Endothelial cell of umbilical vein (primary cell): ENCODE results near the gene TUT1. TPM values are rescaled to one million over a fixed set of nuclear protein-coding genes. Genes with fewer than 3 reads are reported as not detected.

ENCODE experiments used
- BruUV-seq: library from RNA; stranded (reverse); fragments of 400-500 nt; replicated peaks from 2 replicates; lab custom pipeline; 2021; lab: Mats Ljungman, UMichigan
- CTCF ChIA-PET: fragments of 300-600, 350-600 bp; sonication (Branson Sonifier 250); formaldehyde crosslinking; loops from one replicate; lab custom pipeline; 2021; ENCODE audit warnings: antibody characterized with exemption, inconsistent platforms; lab: Charles Lee
- POLR2A ChIA-PET: fragments of 300-600, 350-600 bp; sonication (Branson Sonifier 250); formaldehyde crosslinking; loops from one replicate; lab custom pipeline; 2021; ENCODE audit warnings: antibody characterized with exemption, inconsistent platforms; lab: Charles Lee
- DNase-seq: peaks from one replicate; pipeline ENCODE4 v3.0.0-alpha.2; 2011; ENCODE audit warnings: low read depth, low spot score
- FAIRE-seq: peaks from 2 replicates; lab custom pipeline; 2011; peaks lifted over from hg19 to GRCh38; lab: Jason Lieb, UNC
- H2AFZ ChIP-seq: 2 replicates; pipeline ENCODE4 v1.6.0; 2012; ENCODE audit warnings: low read depth, low read length, control low read depth, inconsistent platforms
- H3K27ac ChIP-seq: 2 replicates; pipeline ENCODE4 v1.5.1; 2011; ENCODE audit warnings: low read depth, mild to moderate bottlenecking, control low read depth, low read length, moderate library complexity; ENCODE audit not compliant: insufficient read depth
- H3K27me3 ChIP-seq, 2 experiments: 2 replicates each; pipeline versions ENCODE4 v1.6.0 to v1.6.1; 2011; ENCODE audit warnings: low read length in 2 of 2, mixed read lengths in 1 of 2; ENCODE audit not compliant: control insufficient read depth in 2 of 2, insufficient read depth in 2 of 2
- H3K36me3 ChIP-seq, 2 experiments: 2 replicates in 1 of 2; 3 replicates in 1 of 2; pipeline ENCODE4 v1.5.1; 2011; ENCODE audit warnings: low read length in 2 of 2, mild to moderate bottlenecking in 1 of 2, moderate library complexity in 1 of 2; ENCODE audit not compliant: control insufficient read depth in 2 of 2, insufficient read depth in 2 of 2; ENCODE audit errors: extremely low read depth in 1 of 2
- H3K4me1 ChIP-seq: 3 replicates; pipeline ENCODE4 v1.5.1; 2011; ENCODE audit warnings: mild to moderate bottlenecking, low read length; ENCODE audit not compliant: control insufficient read depth, insufficient read depth; ENCODE audit errors: extremely low read depth
- H3K4me2 ChIP-seq: 2 replicates; pipeline ENCODE4 v1.6.1; 2011; ENCODE audit warnings: low read length, control low read depth, mixed read lengths; ENCODE audit not compliant: insufficient read depth
- H3K4me3 ChIP-seq, 3 experiments: fragments of 200-600 bp in 1 of 3; sonication (generic), shearing (Covaris generic) in 1 of 3; replicated peaks in 1 of 3; 2 replicates each; pipeline ENCODE4 v1.5.1; 2011 to 2016; ENCODE audit warnings: control low read depth in 3 of 3, low read length in 3 of 3, mild to moderate bottlenecking in 2 of 3, inconsistent platforms in 1 of 3, low read depth in 1 of 3, moderate library complexity in 1 of 3; ENCODE audit not compliant: insufficient read depth in 1 of 3
- H3K79me2 ChIP-seq: 2 replicates; pipeline ENCODE4 v1.6.0; 2012; ENCODE audit warnings: low read length, inconsistent platforms; ENCODE audit not compliant: control insufficient read depth, insufficient read depth
- H3K9ac ChIP-seq: replicated peaks from 2 replicates; pipeline ENCODE3; 2011; ENCODE audit warnings: low read length, control low read depth; ENCODE audit not compliant: insufficient read depth; ENCODE audit errors: extremely low read depth
- H3K9me1 ChIP-seq: replicated peaks from 3 replicates; pipeline ENCODE4 v1.6.0; 2011; ENCODE audit warnings: mild to moderate bottlenecking, low read length; ENCODE audit not compliant: control insufficient read depth, insufficient read depth; ENCODE audit errors: extremely low read depth
- H3K9me3 ChIP-seq: replicated peaks from 2 replicates; pipeline ENCODE4 v1.5.1; 2012; ENCODE audit warnings: low read length, inconsistent platforms; ENCODE audit not compliant: control insufficient read depth, insufficient read depth
- H4K20me1 ChIP-seq: replicated peaks from 2 replicates; pipeline ENCODE3; 2011; ENCODE audit warnings: mild to moderate bottlenecking, low read length; ENCODE audit not compliant: control insufficient read depth, insufficient read depth; ENCODE audit errors: extremely low read depth
- EZH2 ChIP-seq: IDR thresholded peaks from 2 replicates; pipeline ENCODE4 v1.6.1; 2012; ENCODE audit warnings: borderline replicate concordance, low read depth, mild to moderate bottlenecking, moderate library complexity, low read length, inconsistent platforms; ENCODE audit not compliant: severe bottlenecking
- FOS ChIP-seq: IDR thresholded peaks from 2 replicates; pipeline ENCODE4 v1.6.1; 2011; ENCODE audit warnings: mild to moderate bottlenecking, low read length, moderate library complexity, borderline replicate concordance; ENCODE audit not compliant: insufficient read depth
- GATA2 ChIP-seq: IDR thresholded peaks from 2 replicates; pipeline ENCODE4 v1.7.0; 2011; ENCODE audit warnings: low read depth, mild to moderate bottlenecking, moderate library complexity, mixed read lengths, low read length; ENCODE audit not compliant: insufficient read length, insufficient read depth
- JUN ChIP-seq: IDR thresholded peaks from 2 replicates; pipeline ENCODE4 v1.6.1; 2011; ENCODE audit warnings: borderline replicate concordance, low read depth; ENCODE audit not compliant: insufficient read length, insufficient read depth
- MYC ChIP-seq: IDR thresholded peaks from one replicate; pipeline ENCODE4 v1.6.1; 2011; ENCODE audit warnings: mild to moderate bottlenecking, low read depth, low read length
- POLR2A ChIP-seq: IDR thresholded peaks from 2 replicates; pipeline ENCODE4 v1.6.1; 2012; ENCODE audit warnings: low read depth, mild to moderate bottlenecking, control low read depth, low read length
- POLR2AphosphoS5 ChIP-seq: IDR thresholded peaks from 2 replicates; pipeline ENCODE4 v1.6.1; 2012; ENCODE audit warnings: low read depth, mild to moderate bottlenecking, control low read depth, low read length, moderate library complexity; ENCODE audit not compliant: insufficient read depth
- dilution Hi-C: fragments of 300-500 bp; cut with MboI; formaldehyde crosslinking; loops from one replicate; pipeline ENCODE4 v1.15.0; 2019; ENCODE audit warnings: low sequenced_read_pairs; ENCODE audit not compliant: extremely low pct_ligation_motif_present
- intact Hi-C: fragments of 100-400 bp; cut with micrococcal nuclease; formaldehyde crosslinking; loops from one replicate; pipeline ENCODE4 v1.10.0; 2022
- polyA plus RNA-seq, 4 experiments: library from polyadenylated mRNA; depleted of rRNA in 3 of 4; stranded (reverse) in 3 of 4; unstranded in 1 of 4; fragments of >200 nt; gene quantifications; 2 replicates each; pipeline versions ENCODE4 v1.2.1 to v1.2.3, GENCODE V29; 2011 to 2012; ENCODE audit warnings: missing spikeins in 1 of 4
- total RNA-seq: library from RNA; stranded (reverse); gene quantifications from 2 replicates; pipeline ENCODE4 v1.2.3, GENCODE V29; 2021
- TF ChIP-seq, protein P1 (sequence below), 2 donors: IDR thresholded peaks; 1 replicate in 1 of 2; 2 replicates in 1 of 2; pipeline ENCODE4 v1.5.1; 2011; ENCODE audit warnings: low read length in 2 of 2, mild to moderate bottlenecking in 2 of 2, moderate library complexity in 2 of 2, control low read depth in 1 of 2, inconsistent platforms in 1 of 2, low read depth in 1 of 2; ENCODE audit not compliant: insufficient read depth in 1 of 2; ENCODE audit errors: extremely low read depth in 1 of 2
- TF ChIP-seq, protein P2 (sequence below): IDR thresholded peaks from 2 replicates; pipeline ENCODE4 v1.6.1; 2011; ENCODE audit not compliant: insufficient read depth, insufficient read length

TUT1 gene
- total and polyA plus RNA-seq, 2 donors (not counting 3 experiments of a cell fraction or from before 2014, with no cell fraction given) = 12.7 to 16.9 TPM

DNA sequence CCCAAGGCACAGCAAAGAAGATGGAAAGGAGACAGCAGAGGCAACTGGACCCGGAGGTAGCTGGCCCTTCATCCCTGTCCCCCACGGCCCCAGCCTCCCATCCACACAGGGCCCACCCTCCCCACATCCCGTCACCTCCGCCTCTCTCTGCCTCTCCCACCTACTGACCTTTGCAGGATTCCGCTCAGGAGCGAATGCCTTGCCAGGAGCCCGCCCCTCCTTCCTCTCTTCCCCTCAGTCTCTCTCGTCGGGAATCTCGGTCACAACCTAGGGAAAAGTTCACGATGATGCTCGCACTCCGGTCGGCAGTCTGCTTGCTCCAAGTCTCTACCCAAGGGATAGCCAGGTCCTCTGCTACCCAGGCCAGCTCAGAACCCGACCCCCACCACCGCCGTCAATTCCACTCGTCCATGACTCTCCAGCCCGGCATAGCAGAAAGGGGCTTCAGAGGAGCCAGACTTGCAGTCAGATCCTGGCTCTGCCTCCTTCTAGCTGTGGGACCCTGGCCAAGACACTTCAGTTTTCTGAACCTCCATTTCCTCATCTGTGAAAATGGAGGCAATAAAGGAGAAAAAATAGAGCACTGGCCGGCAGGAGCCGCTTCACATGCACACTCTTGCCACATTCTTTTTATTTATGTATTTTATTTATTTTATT is 54.9 kb downstream of the TUT1 start:
- Histone ChIP-seq H3K4me3 (no peak overlapping the region), H3K9me3 (no peaks in the 10 kb centered on the region), H4K20me1 (peaks cover 7% of the 10 kb centered on the region), H3K79me2 (peaks cover 95% of the 10 kb centered on the region), H3K9ac (no peak overlapping the region), H2AFZ (no peak overlapping the region), H3K4me1 (peaks cover 27% of the 10 kb centered on the region), H3K4me2 (no peak overlapping the region), H3K27ac (no peak overlapping the region), H3K36me3 (peaks cover 20 to 41% of the 10 kb centered on the region in 2 experiments), H3K27me3 (no peaks in the 10 kb centered on the region), H3K9me1 (no peaks in the 10 kb centered on the region)
- TF ChIP-seq POLR2AphosphoS5 = no peak
- no peak for TF ChIP-seq GATA2
- TF ChIP-seq, protein P1, sequence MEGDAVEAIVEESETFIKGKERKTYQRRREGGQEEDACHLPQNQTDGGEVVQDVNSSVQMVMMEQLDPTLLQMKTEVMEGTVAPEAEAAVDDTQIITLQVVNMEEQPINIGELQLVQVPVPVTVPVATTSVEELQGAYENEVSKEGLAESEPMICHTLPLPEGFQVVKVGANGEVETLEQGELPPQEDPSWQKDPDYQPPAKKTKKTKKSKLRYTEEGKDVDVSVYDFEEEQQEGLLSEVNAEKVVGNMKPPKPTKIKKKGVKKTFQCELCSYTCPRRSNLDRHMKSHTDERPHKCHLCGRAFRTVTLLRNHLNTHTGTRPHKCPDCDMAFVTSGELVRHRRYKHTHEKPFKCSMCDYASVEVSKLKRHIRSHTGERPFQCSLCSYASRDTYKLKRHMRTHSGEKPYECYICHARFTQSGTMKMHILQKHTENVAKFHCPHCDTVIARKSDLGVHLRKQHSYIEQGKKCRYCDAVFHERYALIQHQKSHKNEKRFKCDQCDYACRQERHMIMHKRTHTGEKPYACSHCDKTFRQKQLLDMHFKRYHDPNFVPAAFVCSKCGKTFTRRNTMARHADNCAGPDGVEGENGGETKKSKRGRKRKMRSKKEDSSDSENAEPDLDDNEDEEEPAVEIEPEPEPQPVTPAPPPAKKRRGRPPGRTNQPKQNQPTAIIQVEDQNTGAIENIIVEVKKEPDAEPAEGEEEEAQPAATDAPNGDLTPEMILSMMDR (IDR thresholded peaks at IDR 0.05; ENCODE audit: extremely low read depth in 1 of 2, insufficient read depth in 1 of 2, low read depth in 1 of 2, low read length in 2 of 2) = no peak
- no peak for TF ChIP-seq POLR2A
- TF ChIP-seq MYC = no peak
- TF ChIP-seq JUN = no peak
- TF ChIP-seq EZH2 = no peak
- no peak for TF ChIP-seq FOS
- TF ChIP-seq, protein P2, sequence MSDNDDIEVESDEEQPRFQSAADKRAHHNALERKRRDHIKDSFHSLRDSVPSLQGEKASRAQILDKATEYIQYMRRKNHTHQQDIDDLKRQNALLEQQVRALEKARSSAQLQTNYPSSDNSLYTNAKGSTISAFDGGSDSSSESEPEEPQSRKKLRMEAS = no peak
- intact Hi-C loops (no loop called here), dilution Hi-C loops (no loop called here)
- FAIRE-seq = no peak
- CTCF ChIA-PET = interaction anchor here (1.1 to 11.2 kb wide), 2 partner anchors 24 to 113 kb away, joined by 3 to 377 read pairs; no protein-coding TSS in a partner anchor
- DNase-seq = no peak
- no TSS peak for BruUV-seq
- POLR2A ChIA-PET = interaction anchor here (0.6 kb wide), 1 partner anchor 48 kb away, joined by 3 read pairs; no protein-coding TSS in a partner anchor
